Adrenal gland (tissue), 12 donors: ENCODE results near the gene TET1. TPM values are rescaled to one million over a fixed set of nuclear protein-coding genes. Genes with fewer than 3 reads are reported as not detected.
"Not testable (repeated sequence)": the region's sequence is repeated elsewhere in the genome, so short reads cannot be mapped to it uniquely, and the experiment has no call there.

Experiments
- DNase-seq, 7 donors: peaks; one replicate each; pipeline ENCODE4 v3.0.0-alpha.2; 2019 to 2020
- H3K27ac ChIP-seq, 5 donors: fragments of 200-600 bp; sonication (generic) in 4 of 5; 1 replicate in 3 of 5; 2 replicates in 2 of 5; pipeline versions ENCODE4 v1.5.1 to v1.8.0; 2016 to 2020; ENCODE audit warnings: mild to moderate bottlenecking in 1 of 5
- H3K27me3 ChIP-seq: fragments of 200-600 bp; 2 replicates; pipeline ENCODE4 v1.8.0; 2021
- H3K36me3 ChIP-seq, 2 donors: fragments of 200-600 bp; replicated peaks in 1 of 2; 1 replicate in 1 of 2; 2 replicates in 1 of 2; pipeline versions ENCODE4 v1.5.1 to v1.8.0; 2018 to 2022
- H3K4me1 ChIP-seq, 2 donors: fragments of 200-600 bp; replicated peaks in 1 of 2; 1 replicate in 1 of 2; 2 replicates in 1 of 2; pipeline versions ENCODE4 v1.5.1 to v1.8.0; 2018 to 2021
- H3K4me3 ChIP-seq, 4 donors: fragments of 200-600 bp; sonication (generic) in 3 of 4; one replicate each; pipeline ENCODE4 v1.5.1; 2016 to 2018
- H3K9me3 ChIP-seq, 3 donors: fragments of 200-600 bp; sonication (generic) in 1 of 3; replicated peaks in 1 of 3; 1 replicate in 2 of 3; 2 replicates in 1 of 3; pipeline versions ENCODE4 v1.5.1 to v1.8.0; 2016 to 2021
- CTCF ChIP-seq, 6 experiments: fragments of 450-650 bp in 4 of 6; fragments of 200-600 bp in 2 of 6; sonication (generic) in 1 of 6; IDR thresholded peaks; 1 replicate in 5 of 6; 2 replicates in 1 of 6; pipeline versions ENCODE4 v1.5.1 to v1.8.0; 2016 to 2021; ENCODE audit warnings: antibody characterized with exemption in 6 of 6, mild to moderate bottlenecking in 2 of 6, moderate library complexity in 1 of 6
- POLR2A ChIP-seq, 2 donors: fragments of 450-650 bp; IDR thresholded peaks; one replicate each; pipeline ENCODE4 v1.6.1; 2017; ENCODE audit warnings: antibody characterized with exemption in 2 of 2, mild to moderate bottlenecking in 2 of 2, moderate library complexity in 1 of 2
- WGBS, 4 donors: extraction: QIAGEN DNeasy Blood & Tissue Kit in 2 of 4; methylation state at CpG; one replicate each; pipeline versions ENCODE4 v1.1.5 to v1.1.7; 2013 to 2017; 5-methylcytosine and 5-hydroxymethylcytosine counted together
- intact Hi-C, 2 donors: fragments of 100-400 bp; cut with DNase I; formaldehyde crosslinking; loops; one replicate each; pipeline versions ENCODE4 v1.14.1 to v1.15.0; 2022 to 2023
- polyA plus RNA-seq, 3 donors: library from polyadenylated mRNA; stranded (reverse); fragments of 200-250 nt in 2 of 3; fragments of 350-450 nt in 1 of 3; fragmentation: Illumina TruSeq in 1 of 3; extraction: RNeasy Lipid Tissue Mini Kit (QIAGEN cat#74804) in 1 of 3; gene quantifications; one replicate each; pipeline ENCODE4 v1.2.3, GENCODE V29; 2013 to 2014
- total RNA-seq, 9 donors: library from RNA; depleted of rRNA in 4 of 9; stranded (reverse); fragments of >200 nt in 4 of 9; fragments of 120-200 nt in 1 of 9; fragmentation: NEBNext Ultra II Directional in 1 of 9; extraction: Animal tissue kit (Norgen Biotek cat#: 25700) in 1 of 9; gene quantifications; one replicate each; pipeline versions ENCODE4 v1.1.0 to v1.2.4, GENCODE V29; 2013 to 2023
- donor health status: healthy with polysubstance abuse.
- donor health status: Bipolar disorder and iron deficiency.
- donor health status: DM: yes; HTN: yes; CAD: no.
- donor health status: DM: no; HTN: no; CAD: no.
- donor health status: DM: no; HTN: no; CAD: no.
- donor health status: DM: yes; HTN: yes; CAD: no.

The TET1 gene
- total and polyA plus RNA-seq, 12 donors, result 0.07 to 10.0 (median 1.4) TPM

DNA sequence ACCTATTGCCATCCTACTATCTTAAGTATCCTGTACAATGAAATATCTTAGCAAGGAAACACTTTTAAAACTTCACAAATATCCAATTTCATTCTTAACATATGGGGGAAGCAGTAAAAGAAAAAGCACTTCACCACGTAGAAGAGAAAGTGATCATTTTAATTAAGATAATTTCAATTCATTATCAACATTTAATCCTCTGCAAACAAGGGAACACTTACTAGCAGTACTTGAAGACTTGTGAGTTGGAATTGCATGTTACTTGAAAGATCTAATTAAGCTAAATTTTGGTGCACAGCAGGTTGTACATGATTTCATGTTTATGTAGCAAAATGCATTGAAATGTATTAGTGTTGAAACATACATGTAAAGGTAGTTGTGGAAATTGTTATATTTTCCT, 140.1 kb downstream of the TET1 start:
- H3K4me1 ChIP-seq, result peaks cover 2 to 5% of the 10 kb centered on the region in 2 donors
- no peaks in the 10 kb centered on the region for H3K27me3 ChIP-seq
- H3K9me3 ChIP-seq, result no peaks in the 10 kb centered on the region
- H3K4me3 ChIP-seq, result no peak overlapping the region
- no peak for TF ChIP-seq POLR2A (IDR thresholded peaks at IDR 0.05)
- TF ChIP-seq CTCF (IDR thresholded peaks at IDR 0.05), result no peak
- WGBS, 4 donors, result 78 to 88% (median 82%) methylated on average over 1 of the region's 1 CpG
- no peaks in the 10 kb centered on the region for H3K36me3 ChIP-seq
- H3K27ac ChIP-seq, result no peak overlapping the region
- no peak for DNase-seq
- intact Hi-C loops, result no loop called here

- Histone ChIP-seq H3K4me1 (no peaks in the 10 kb centered on the region), H3K9me3 (no peaks in the 10 kb centered on the region), H3K4me3 (no peak overlapping the region), H3K36me3 (no peaks in the 10 kb centered on the region), H3K27me3 (no peaks in the 10 kb centered on the region), H3K27ac (no peak overlapping the region)
- no peak for DNase-seq
- intact Hi-C loops, result no loop called here
- 90 to 100% (median 96%) methylated on average over 1 of the region's 1 CpG for WGBS, 4 donors
- TF ChIP-seq CTCF (IDR thresholded peaks at IDR 0.05) (no peak), POLR2A (IDR thresholded peaks at IDR 0.05) (no peak)
Observed at GRCh38 chr10:68705548-68705947, 145.4 kb downstream of the TET1 start.

DNA sequence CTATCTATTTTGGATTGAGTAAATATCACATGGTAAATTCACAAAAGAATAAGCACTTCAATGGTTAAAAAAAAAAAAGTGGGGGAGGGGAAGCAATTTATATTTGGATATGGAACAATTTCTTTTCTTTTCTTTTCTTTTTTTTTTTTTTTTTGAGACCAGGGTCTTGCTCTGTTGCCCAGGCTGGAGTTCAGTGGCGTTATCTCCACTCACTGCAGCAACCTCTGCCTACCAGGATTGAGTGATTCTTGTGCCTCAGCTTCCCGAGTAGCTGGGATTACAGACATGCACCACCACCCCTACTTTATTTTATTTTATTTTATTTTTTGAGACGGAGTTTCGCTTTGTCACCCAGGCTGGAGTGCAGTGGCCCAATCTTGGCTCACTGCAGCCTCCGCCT, 148.8 kb downstream of the TET1 start:
- intact Hi-C loops, result not testable (repeated sequence)

DNA sequence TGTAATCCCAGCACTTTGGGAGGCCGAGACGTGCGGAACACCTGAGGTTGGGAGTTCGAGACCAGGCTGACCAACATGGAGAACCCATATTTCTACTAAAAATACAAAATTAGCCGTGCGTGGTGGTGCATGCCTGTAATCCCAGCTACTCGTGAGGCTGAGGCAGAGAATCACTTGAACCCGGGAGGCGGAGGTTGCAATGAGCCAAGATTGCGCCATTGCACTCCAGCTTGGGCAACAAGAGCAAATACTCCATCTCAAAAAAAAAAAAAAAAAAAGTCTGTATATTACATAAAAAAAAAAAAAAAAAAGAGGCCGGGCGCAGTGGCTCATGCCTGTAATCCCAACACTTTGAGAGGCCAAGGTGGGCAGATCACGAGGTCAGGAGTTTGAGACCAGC, 152.9 kb downstream of the TET1 start:
- DNase-seq, H3K9me3 ChIP-seq: not testable (repeated sequence)
- WGBS, 4 donors, result 87 to 95% (median 90%) methylated on average over 11 to 13 of the region's 13 CpGs

More for the DNA sequence above, 148.8 kb downstream of the TET1 start:
- H3K27me3 ChIP-seq, H3K27ac ChIP-seq, H3K36me3 ChIP-seq, DNase-seq, H3K4me1 ChIP-seq, H3K9me3 ChIP-seq, H3K4me3 ChIP-seq: not testable (repeated sequence)
- WGBS, 4 donors, result 79 to 98% (median 91%) methylated on average over 5 of the region's 5 CpGs

DNA sequence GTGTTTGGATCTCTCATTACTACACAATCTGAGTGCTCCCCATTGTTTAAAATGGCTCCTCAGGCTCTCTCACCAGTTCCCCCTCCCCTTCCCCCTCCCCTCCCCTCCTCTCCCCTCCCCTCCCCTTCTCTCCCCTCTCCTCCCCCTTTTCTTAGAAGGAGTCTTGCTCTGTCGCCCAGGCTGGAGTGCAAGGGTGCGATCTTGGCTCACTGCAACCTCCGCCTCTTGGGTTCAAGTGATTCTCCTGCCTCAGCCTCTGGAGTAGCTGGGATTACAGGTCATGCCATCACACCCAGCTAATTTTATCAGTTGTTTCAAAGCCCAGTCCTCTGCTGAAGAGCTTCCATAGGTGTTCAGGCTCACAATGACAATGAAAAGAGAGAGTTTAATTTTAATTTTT, 157.3 kb downstream of the TET1 start:
- Histone ChIP-seq H3K4me3 (no peak overlapping the region), H3K4me1 (peaks cover under 1 to 7% of the 10 kb centered on the region in 2 donors), H3K36me3 (no peaks in the 10 kb centered on the region), H3K27me3 (no peaks in the 10 kb centered on the region), H3K9me3 (no peaks in the 10 kb centered on the region), H3K27ac (no peak overlapping the region)
- no peak for DNase-seq
- intact Hi-C loops, result loop anchor here in 1 of 2 donors (10.0 kb wide), 1 partner anchor 163 kb away; no protein-coding TSS in a partner anchor
- 66 to 86% (median 78%) methylated on average over 2 to 3 of the region's 3 CpGs for WGBS, 4 donors
- TF ChIP-seq POLR2A (IDR thresholded peaks at IDR 0.05), result no peak
- no peak for TF ChIP-seq CTCF (IDR thresholded peaks at IDR 0.05)

More for the DNA sequence above, 152.9 kb downstream of the TET1 start:
- not testable (repeated sequence) for H3K4me3 ChIP-seq, H3K36me3 ChIP-seq, H3K27ac ChIP-seq, H3K4me1 ChIP-seq, H3K27me3 ChIP-seq
- intact Hi-C loops, result loop anchor here in 1 of 2 donors (10.0 kb wide), 1 partner anchor 158 kb away; no protein-coding TSS in a partner anchor
